ENCODE results near the gene MTMR4.
A peak's percentile ranks its signal among the peaks of the same experiment; 100 is the strongest.

Gene MTMR4

GRCh38 chr17:58533616-58534188 is 19.3 kb upstream of the MTMR4 start:
- peaks cover 63% of the 10 kb centered on the region for H3K27me3 ChIP-seq (ENCODE audit: insufficient read depth, low read length)
- H3K9me3 ChIP-seq (ENCODE audit: low read length), result no peaks in the 10 kb centered on the region
- no peak overlapping the region for H2AFZ ChIP-seq (ENCODE audit: low read depth, low read length)
- H3K4me3 ChIP-seq (ENCODE audit: low read length), result no peak overlapping the region
- peaks cover 21% of the 10 kb centered on the region for H3K4me1 ChIP-seq (ENCODE audit: insufficient read depth, low read length)
- H3K36me3 ChIP-seq (ENCODE audit: insufficient read depth, low read length), result no peaks in the 10 kb centered on the region

- H3K4me1 ChIP-seq (ENCODE audit: insufficient read depth, low read length), result peaks cover 21% of the 10 kb centered on the region
- H3K36me3 ChIP-seq (ENCODE audit: insufficient read depth, low read length), result no peaks in the 10 kb centered on the region
- H3K4me3 ChIP-seq (ENCODE audit: low read length), result peak overlapping the region; percentile 46
- H3K27me3 ChIP-seq (ENCODE audit: insufficient read depth, low read length), result peaks cover 63% of the 10 kb centered on the region
- H2AFZ ChIP-seq (ENCODE audit: low read depth, low read length), result peak overlapping the region; percentile 92
- no peaks in the 10 kb centered on the region for H3K9me3 ChIP-seq (ENCODE audit: low read length)
Measured at GRCh38 chr17:58532555-58532951, 18.1 kb upstream of the MTMR4 start.

- peak overlapping the region; percentile 92 for H2AFZ ChIP-seq (ENCODE audit: low read depth, low read length)
- H3K36me3 ChIP-seq (ENCODE audit: insufficient read depth, low read length), result no peaks in the 10 kb centered on the region
- no peaks in the 10 kb centered on the region for H3K9me3 ChIP-seq (ENCODE audit: low read length)
- peaks cover 66% of the 10 kb centered on the region for H3K27me3 ChIP-seq (ENCODE audit: insufficient read depth, low read length)
- H3K4me1 ChIP-seq (ENCODE audit: insufficient read depth, low read length), result peaks cover 21% of the 10 kb centered on the region
- H3K4me3 ChIP-seq (ENCODE audit: low read length), result peak overlapping the region; percentile 46
Measured at GRCh38 chr17:58531661-58532554, 17.5 kb upstream of the MTMR4 start.

- H3K27me3 ChIP-seq (ENCODE audit: insufficient read depth, low read length), result peaks cover 64% of the 10 kb centered on the region
- peak overlapping the region; percentile 46 for H3K4me3 ChIP-seq (ENCODE audit: low read length)
- peaks cover 21% of the 10 kb centered on the region for H3K4me1 ChIP-seq (ENCODE audit: insufficient read depth, low read length)
Measured at GRCh38 chr17:58531122-58531521, 16.7 kb upstream of the MTMR4 start.

GRCh38 chr17:58530655-58531054 is 16.2 kb upstream of the MTMR4 start:
- Histone ChIP-seq H3K27me3 (ENCODE audit: insufficient read depth, low read length) (peaks cover 64% of the 10 kb centered on the region), H2AFZ (ENCODE audit: low read depth, low read length) (no peak overlapping the region), H3K4me3 (ENCODE audit: low read length) (no peak overlapping the region)

More at GRCh38 chr17:58531122-58531521, 16.7 kb upstream of the MTMR4 start:
- H3K9me3 ChIP-seq (ENCODE audit: low read length), result no peaks in the 10 kb centered on the region
- H3K36me3 ChIP-seq (ENCODE audit: insufficient read depth, low read length), result no peaks in the 10 kb centered on the region
- peak overlapping the region; percentile 92 for H2AFZ ChIP-seq (ENCODE audit: low read depth, low read length)

GRCh38 chr17:58529275-58529674 is 14.8 kb upstream of the MTMR4 start:
- Histone ChIP-seq H3K4me3 (ENCODE audit: low read length) (no peak overlapping the region), H3K9me3 (ENCODE audit: low read length) (no peaks in the 10 kb centered on the region), H3K36me3 (ENCODE audit: insufficient read depth, low read length) (no peaks in the 10 kb centered on the region), H2AFZ (ENCODE audit: low read depth, low read length) (no peak overlapping the region), H3K4me1 (ENCODE audit: insufficient read depth, low read length) (peaks cover 21% of the 10 kb centered on the region), H3K27me3 (ENCODE audit: insufficient read depth, low read length) (peaks cover 54% of the 10 kb centered on the region)

More at GRCh38 chr17:58530655-58531054, 16.2 kb upstream of the MTMR4 start:
- peaks cover 21% of the 10 kb centered on the region for H3K4me1 ChIP-seq (ENCODE audit: insufficient read depth, low read length)
- H3K9me3 ChIP-seq (ENCODE audit: low read length), result no peaks in the 10 kb centered on the region
- no peaks in the 10 kb centered on the region for H3K36me3 ChIP-seq (ENCODE audit: insufficient read depth, low read length)

- Histone ChIP-seq H3K4me1 (ENCODE audit: insufficient read depth, low read length) (peaks cover 21% of the 10 kb centered on the region), H3K27me3 (ENCODE audit: insufficient read depth, low read length) (peaks cover 49% of the 10 kb centered on the region), H2AFZ (ENCODE audit: low read depth, low read length) (no peak overlapping the region), H3K4me3 (ENCODE audit: low read length) (no peak overlapping the region), H3K36me3 (ENCODE audit: insufficient read depth, low read length) (no peaks in the 10 kb centered on the region), H3K9me3 (ENCODE audit: low read length) (no peaks in the 10 kb centered on the region)
Measured at GRCh38 chr17:58528443-58528842, 14.0 kb upstream of the MTMR4 start.

GRCh38 chr17:58527949-58528348 is 13.5 kb upstream of the MTMR4 start:
- H3K4me3 ChIP-seq (ENCODE audit: low read length), result no peak overlapping the region
- no peaks in the 10 kb centered on the region for H3K36me3 ChIP-seq (ENCODE audit: insufficient read depth, low read length)
- H3K27me3 ChIP-seq (ENCODE audit: insufficient read depth, low read length), result peaks cover 46% of the 10 kb centered on the region
- H3K4me1 ChIP-seq (ENCODE audit: insufficient read depth, low read length), result peaks cover 18% of the 10 kb centered on the region
- H3K9me3 ChIP-seq (ENCODE audit: low read length), result no peaks in the 10 kb centered on the region
- no peak overlapping the region for H2AFZ ChIP-seq (ENCODE audit: low read depth, low read length)

GRCh38 chr17:58527306-58527705 is 12.9 kb upstream of the MTMR4 start:
- H3K27me3 ChIP-seq (ENCODE audit: insufficient read depth, low read length), result peaks cover 40% of the 10 kb centered on the region
- H3K4me3 ChIP-seq (ENCODE audit: low read length), result no peak overlapping the region
- no peak overlapping the region for H2AFZ ChIP-seq (ENCODE audit: low read depth, low read length)
- peaks cover 12% of the 10 kb centered on the region for H3K4me1 ChIP-seq (ENCODE audit: insufficient read depth, low read length)
- no peaks in the 10 kb centered on the region for H3K9me3 ChIP-seq (ENCODE audit: low read length)
- H3K36me3 ChIP-seq (ENCODE audit: insufficient read depth, low read length), result no peaks in the 10 kb centered on the region

GRCh38 chr17:58525239-58525638 is 10.8 kb upstream of the MTMR4 start:
- no peak overlapping the region for H3K4me3 ChIP-seq (ENCODE audit: low read length)
- no peaks in the 10 kb centered on the region for H3K4me1 ChIP-seq (ENCODE audit: insufficient read depth, low read length)
- no peaks in the 10 kb centered on the region for H3K9me3 ChIP-seq (ENCODE audit: low read length)

GRCh38 chr17:58521680-58522079 is 7.2 kb upstream of the MTMR4 start:
- H3K4me3 ChIP-seq (ENCODE audit: low read length), result no peak overlapping the region
- no peaks in the 10 kb centered on the region for H3K9me3 ChIP-seq (ENCODE audit: low read length)
- H3K27me3 ChIP-seq (ENCODE audit: insufficient read depth, low read length), result peaks cover 7% of the 10 kb centered on the region
- no peaks in the 10 kb centered on the region for H3K36me3 ChIP-seq (ENCODE audit: insufficient read depth, low read length)
- peaks cover 11% of the 10 kb centered on the region for H3K4me1 ChIP-seq (ENCODE audit: insufficient read depth, low read length)
- H2AFZ ChIP-seq (ENCODE audit: low read depth, low read length), result no peak overlapping the region

More at GRCh38 chr17:58525239-58525638, 10.8 kb upstream of the MTMR4 start:
- no peaks in the 10 kb centered on the region for H3K36me3 ChIP-seq (ENCODE audit: insufficient read depth, low read length)
- peaks cover 22% of the 10 kb centered on the region for H3K27me3 ChIP-seq (ENCODE audit: insufficient read depth, low read length)
- H2AFZ ChIP-seq (ENCODE audit: low read depth, low read length), result no peak overlapping the region

GRCh38 chr17:58520843-58521430 is 6.5 kb upstream of the MTMR4 start:
- H3K36me3 ChIP-seq (ENCODE audit: insufficient read depth, low read length), result no peaks in the 10 kb centered on the region
- H3K9me3 ChIP-seq (ENCODE audit: low read length), result no peaks in the 10 kb centered on the region
- H3K4me1 ChIP-seq (ENCODE audit: insufficient read depth, low read length), result peaks cover 14% of the 10 kb centered on the region

GRCh38 chr17:58517928-58518609 is 3.6 kb upstream of the MTMR4 start:
- H3K4me1 ChIP-seq (ENCODE audit: insufficient read depth, low read length), result peaks cover 23% of the 10 kb centered on the region
- H3K27me3 ChIP-seq (ENCODE audit: insufficient read depth, low read length), result no peaks in the 10 kb centered on the region
- no peaks in the 10 kb centered on the region for H3K9me3 ChIP-seq (ENCODE audit: low read length)
- no peaks in the 10 kb centered on the region for H3K36me3 ChIP-seq (ENCODE audit: insufficient read depth, low read length)
- H3K4me3 ChIP-seq (ENCODE audit: low read length), result peak overlapping the region; percentile 83
- H2AFZ ChIP-seq (ENCODE audit: low read depth, low read length), result peak overlapping the region; percentile 99

More at GRCh38 chr17:58520843-58521430, 6.5 kb upstream of the MTMR4 start:
- Histone ChIP-seq H2AFZ (ENCODE audit: low read depth, low read length) (no peak overlapping the region), H3K27me3 (ENCODE audit: insufficient read depth, low read length) (peaks cover 5% of the 10 kb centered on the region), H3K4me3 (ENCODE audit: low read length) (no peak overlapping the region)
